ENCODE data around the gene ILF2.

Gene ILF2

GRCh38 chr1:153639280-153639679 is 31.5 kb downstream of the ILF2 start:
- no peak for DNase-seq (ENCODE audit: extremely low spot score)
- CTCF ChIA-PET, result interaction anchor here (1.2 kb wide), 1 partner anchor 12 kb away, joined by 6 read pairs; the partner anchor contains the start of gene S100A13
- no peak for TF ChIP-seq CTCF (IDR thresholded peaks at IDR 0.05; ENCODE audit: control extremely low read depth, extremely low read depth, low read depth, missing control alignments)
- POLR2A ChIA-PET, result interaction anchor here (0.5 to 1.5 kb wide), 3 partner anchors 12 to 254 kb away, joined by 4 to 6 read pairs (median 4); partner anchors contain the start of genes S100A1 and S100A13

- POLR2A ChIA-PET, result interaction anchor here (0.7 to 1.5 kb wide), 3 partner anchors 10 to 338 kb away, joined by 3 to 6 read pairs (median 4); partner anchors contain the start of genes S100A1 and S100A13
- no peak for TF ChIP-seq CTCF (IDR thresholded peaks at IDR 0.05; ENCODE audit: control extremely low read depth, extremely low read depth, low read depth, missing control alignments)
- no peak for DNase-seq (ENCODE audit: extremely low spot score)
- CTCF ChIA-PET, result interaction anchor here (0.8 to 1.7 kb wide), 6 partner anchors 9 to 27 kb away, joined by 3 to 5 read pairs (median 4); no protein-coding TSS in a partner anchor
Measured at GRCh38 chr1:153638261-153638660, 32.5 kb downstream of the ILF2 start.

GRCh38 chr1:153636312-153636711 is 34.5 kb downstream of the ILF2 start:
- TF ChIP-seq CTCF (IDR thresholded peaks at IDR 0.05; ENCODE audit: control extremely low read depth, extremely low read depth, low read depth, missing control alignments), result no peak
- POLR2A ChIA-PET, result no interaction called here
- no peak for DNase-seq (ENCODE audit: extremely low spot score)
- CTCF ChIA-PET, result interaction anchor here (1.1 kb wide), 1 partner anchor 9 kb away, joined by 4 read pairs; the partner anchor contains the start of gene S100A13

GRCh38 chr1:153635872-153636271 is 34.9 kb downstream of the ILF2 start:
- TF ChIP-seq CTCF (IDR thresholded peaks at IDR 0.05; ENCODE audit: control extremely low read depth, extremely low read depth, low read depth, missing control alignments), result no peak
- CTCF ChIA-PET, result interaction anchor here (1.4 kb wide), 2 partner anchors 14 to 124 kb away, joined by 5 read pairs; no protein-coding TSS in a partner anchor
- POLR2A ChIA-PET, result interaction anchor here (0.6 to 0.7 kb wide), 2 partner anchors 228 to 351 kb away, joined by 3 to 4 read pairs; no protein-coding TSS in a partner anchor
- no peak for DNase-seq (ENCODE audit: extremely low spot score)

- ChIA-PET POLR2A (interaction anchor here (0.5 to 2.9 kb wide), 17 partner anchors 10 to 1340 kb away, joined by 3 to 23 read pairs (median 5); partner anchors contain the start of genes ILF2, JTB, RAB13 and RPS27), CTCF (interaction anchor here (0.6 to 2.1 kb wide), 11 partner anchors 8 to 281 kb away, joined by 3 to 12 read pairs (median 3); partner anchors contain the start of genes ILF2 and S100A14)
- no peak for TF ChIP-seq CTCF (IDR thresholded peaks at IDR 0.05; ENCODE audit: control extremely low read depth, extremely low read depth, low read depth, missing control alignments)
- peak; percentile 98 for DNase-seq (ENCODE audit: extremely low spot score)
Measured at GRCh38 chr1:153633754-153634665, 36.8 kb downstream of the ILF2 start, which contains the start of gene CHTOP. Gene CHTOP, plus strand, starts transcription at chr1:153634066. Its CDS starts 2,523 bp downstream, at chr1:153636589.

GRCh38 chr1:153633161-153633753 is 37.5 kb downstream of the ILF2 start:
- no peak for DNase-seq (ENCODE audit: extremely low spot score)
- no peak for TF ChIP-seq CTCF (IDR thresholded peaks at IDR 0.05; ENCODE audit: control extremely low read depth, extremely low read depth, low read depth, missing control alignments)
- ChIA-PET POLR2A (interaction anchor here (0.8 to 2.9 kb wide), 14 partner anchors 10 to 360 kb away, joined by 3 to 23 read pairs (median 5); partner anchors contain the start of genes ILF2, JTB, RAB13 and RPS27), CTCF (interaction anchor here (0.8 to 2.1 kb wide), 6 partner anchors 10 to 280 kb away, joined by 3 to 12 read pairs (median 3); partner anchors contain the start of genes ILF2 and S100A14)

All from GM10248 (cell line).